GM21390 (cell line): Measurements from ENCODE around the gene PCDHB11.
"Not testable (repeated sequence)": the region's sequence is repeated elsewhere in the genome, so short reads cannot be mapped to it uniquely, and the experiment has no call there.

Experiments
- ATAC-seq: cut with Tn5 transposase; IDR thresholded peaks from one replicate; pipeline ENCODE4 v1.9.1; 2021; ENCODE audit not compliant: unreplicated experiment

PCDHB11 gene

DNA sequence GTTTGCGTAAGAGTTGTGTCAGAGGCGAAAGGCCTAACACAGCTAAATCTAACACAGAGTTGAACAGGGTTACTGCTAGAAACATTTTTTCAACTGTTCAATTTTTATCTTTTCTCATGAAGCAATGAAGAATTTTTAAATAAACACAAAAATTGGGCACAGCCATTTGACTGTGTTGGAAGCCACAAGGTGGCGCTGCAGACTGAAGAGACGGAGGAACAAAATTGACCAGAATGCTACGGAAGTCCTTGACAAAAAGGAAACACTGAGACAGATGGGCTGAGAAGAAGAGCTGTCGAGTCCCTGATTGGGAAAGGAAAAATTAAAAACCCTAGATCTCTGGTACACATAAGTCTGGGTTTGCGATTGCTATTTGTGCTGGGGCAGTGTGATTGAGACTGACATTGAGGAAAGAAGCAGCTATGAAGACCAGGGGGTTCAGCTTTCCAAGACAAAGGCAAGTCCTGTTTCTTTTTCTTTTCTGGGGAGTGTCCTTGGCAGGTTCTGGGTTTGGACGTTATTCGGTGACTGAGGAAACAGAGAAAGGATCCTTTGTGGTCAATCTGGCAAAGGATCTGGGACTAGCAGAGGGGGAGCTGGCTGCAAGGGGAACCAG, 12.4 kb upstream of the PCDHB11 start, which contains the start of gene PCDHB9:
PCDHB9 (plus strand) TSS at position 265 of the 616 bp plus-strand sequence; CDS start at position 423, 158 bp downstream.
- no peak for ATAC-seq

DNA sequence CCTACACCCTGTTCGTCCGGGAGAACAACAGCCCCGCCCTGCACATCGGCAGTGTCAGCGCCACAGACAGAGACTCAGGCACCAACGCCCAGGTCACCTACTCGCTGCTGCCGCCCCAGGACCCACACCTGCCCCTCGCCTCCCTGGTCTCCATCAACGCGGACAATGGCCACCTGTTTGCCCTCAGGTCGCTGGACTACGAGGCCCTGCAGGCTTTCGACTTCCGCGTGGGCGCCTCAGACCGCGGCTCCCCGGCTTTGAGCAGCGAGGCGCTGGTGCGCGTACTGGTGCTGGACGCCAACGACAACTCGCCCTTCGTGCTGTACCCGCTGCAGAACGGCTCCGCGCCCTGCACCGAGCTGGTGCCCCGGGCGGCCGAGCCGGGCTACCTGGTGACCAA, 10.7 kb upstream of the PCDHB11 start:
- not testable (repeated sequence) for ATAC-seq

DNA sequence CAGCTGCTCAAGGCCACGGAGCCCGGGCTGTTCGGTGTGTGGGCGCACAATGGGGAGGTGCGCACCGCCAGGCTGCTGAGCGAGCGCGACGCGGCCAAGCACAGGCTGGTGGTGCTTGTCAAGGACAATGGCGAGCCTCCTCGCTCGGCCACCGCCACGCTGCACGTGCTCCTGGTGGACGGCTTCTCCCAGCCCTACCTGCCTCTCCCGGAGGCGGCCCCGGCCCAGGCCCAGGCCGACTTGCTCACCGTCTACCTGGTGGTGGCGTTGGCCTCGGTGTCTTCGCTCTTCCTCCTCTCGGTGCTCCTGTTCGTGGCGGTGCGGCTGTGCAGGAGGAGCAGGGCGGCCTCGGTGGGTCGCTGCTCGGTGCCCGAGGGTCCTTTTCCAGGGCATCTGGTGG, 10.3 kb upstream of the PCDHB11 start:
- ATAC-seq: not testable (repeated sequence)

DNA sequence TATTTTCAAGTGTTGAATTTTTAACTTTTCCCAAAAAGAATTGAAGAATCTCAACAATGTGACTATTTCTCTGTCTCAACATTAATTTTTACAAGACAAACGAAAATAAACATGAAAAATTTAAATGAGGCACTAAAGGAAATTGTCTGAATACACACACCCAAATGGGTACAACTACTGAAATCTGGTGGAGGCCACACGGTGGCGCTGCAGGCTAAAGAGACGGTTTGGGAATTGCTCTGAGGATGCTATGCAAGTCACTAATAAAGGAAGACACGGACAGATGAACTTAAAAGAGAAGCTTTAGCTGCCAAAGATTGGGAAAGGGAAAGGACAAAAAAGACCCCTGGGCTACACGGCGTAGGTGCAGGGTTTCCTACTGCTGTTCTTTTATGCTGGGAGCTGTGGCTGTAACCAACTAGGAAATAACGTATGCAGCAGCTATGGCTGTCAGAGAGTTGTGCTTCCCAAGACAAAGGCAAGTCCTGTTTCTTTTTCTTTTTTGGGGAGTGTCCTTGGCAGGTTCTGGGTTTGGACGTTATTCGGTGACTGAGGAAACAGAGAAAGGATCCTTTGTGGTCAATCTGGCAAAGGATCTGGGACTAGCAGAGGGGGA, 7.2 kb upstream of the PCDHB11 start, which contains the start of gene PCDHB10:
PCDHB10 (plus strand) TSS at position 244 of the 616 bp plus-strand sequence; CDS start at position 444, 200 bp downstream.
- no peak for ATAC-seq

DNA sequence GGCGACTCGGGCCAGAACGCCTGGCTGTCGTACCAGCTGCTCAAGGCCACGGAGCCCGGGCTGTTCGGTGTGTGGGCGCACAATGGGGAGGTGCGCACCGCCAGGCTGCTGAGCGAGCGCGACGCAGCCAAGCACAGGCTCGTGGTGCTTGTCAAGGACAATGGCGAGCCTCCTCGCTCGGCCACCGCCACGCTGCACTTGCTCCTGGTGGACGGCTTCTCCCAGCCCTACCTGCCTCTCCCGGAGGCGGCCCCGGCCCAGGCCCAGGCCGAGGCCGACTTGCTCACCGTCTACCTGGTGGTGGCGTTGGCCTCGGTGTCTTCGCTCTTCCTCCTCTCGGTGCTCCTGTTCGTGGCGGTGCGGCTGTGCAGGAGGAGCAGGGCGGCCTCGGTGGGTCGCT, 5.1 kb upstream of the PCDHB11 start:
- ATAC-seq: not testable (repeated sequence)

DNA sequence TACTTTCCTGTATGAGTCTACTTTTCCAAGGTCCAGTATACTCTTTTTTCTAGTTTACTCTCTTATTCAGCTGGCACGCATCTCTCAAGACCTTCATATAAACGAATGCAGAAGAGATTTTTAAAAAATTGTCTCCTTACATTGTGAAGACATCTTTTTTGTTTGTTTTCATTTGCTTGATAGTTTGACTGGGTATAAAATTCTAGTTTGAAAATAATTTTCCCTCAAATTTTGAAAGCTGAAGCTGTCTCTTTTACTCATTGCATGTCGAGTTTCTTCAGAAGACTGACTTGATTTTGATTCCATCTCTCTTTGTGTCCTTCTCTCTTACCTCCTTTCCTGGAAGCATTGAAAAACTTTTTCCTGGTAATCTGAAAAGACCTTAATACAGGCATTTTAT, 3.1 kb upstream of the PCDHB11 start:
- ATAC-seq: no peak

DNA sequence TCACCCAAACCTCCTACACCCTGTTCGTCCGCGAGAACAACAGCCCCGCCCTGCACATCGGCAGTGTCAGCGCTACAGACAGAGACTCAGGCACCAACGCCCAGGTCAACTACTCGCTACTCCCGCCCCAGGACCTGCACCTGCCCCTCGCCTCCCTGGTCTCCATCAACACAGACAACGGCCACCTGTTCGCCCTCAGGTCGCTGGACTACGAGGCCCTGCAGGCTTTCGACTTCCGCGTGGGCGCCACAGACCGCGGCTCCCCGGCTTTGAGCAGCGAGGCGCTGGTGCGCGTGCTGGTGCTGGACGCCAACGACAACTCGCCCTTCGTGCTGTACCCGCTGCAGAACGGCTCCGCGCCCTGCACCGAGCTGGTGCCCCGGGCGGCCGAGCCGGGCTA, 1.7 kb downstream of the PCDHB11 start:
- not testable (repeated sequence) for ATAC-seq

DNA sequence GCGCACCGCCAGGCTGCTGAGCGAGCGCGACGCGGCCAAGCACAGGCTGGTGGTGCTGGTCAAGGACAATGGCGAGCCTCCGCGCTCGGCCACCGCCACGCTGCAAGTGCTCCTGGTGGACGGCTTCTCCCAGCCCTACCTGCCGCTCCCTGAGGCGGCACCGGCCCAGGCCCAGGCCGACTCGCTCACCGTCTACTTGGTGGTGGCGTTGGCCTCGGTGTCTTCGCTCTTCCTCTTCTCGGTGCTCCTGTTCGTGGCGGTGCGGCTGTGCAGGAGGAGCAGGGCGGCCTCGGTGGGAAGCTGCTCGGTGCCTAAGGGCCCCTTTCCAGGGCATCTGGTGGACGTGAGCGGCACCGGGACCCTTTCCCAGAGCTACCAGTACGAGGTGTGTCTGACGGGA, 2.2 kb downstream of the PCDHB11 start:
- not testable (repeated sequence) for ATAC-seq

DNA sequence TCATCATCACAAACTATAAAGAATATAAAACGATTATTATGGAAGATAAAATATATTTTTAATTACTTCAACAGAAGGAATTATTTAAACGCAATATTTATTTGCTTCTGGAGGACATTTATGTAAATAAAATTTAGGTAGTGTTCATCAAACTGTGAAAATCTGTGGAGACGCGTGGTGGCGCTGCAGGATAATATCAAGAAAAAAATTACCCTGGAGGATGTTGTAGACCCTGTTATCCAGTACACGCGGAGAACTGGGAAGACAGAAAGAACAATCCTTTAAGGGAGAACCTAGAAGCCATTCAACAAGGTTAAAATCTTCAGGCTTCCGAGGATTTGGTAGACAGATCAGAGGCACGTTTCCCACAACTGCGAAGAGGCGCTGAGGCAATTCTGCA, 9.1 kb downstream of the PCDHB11 start, which contains the start of gene PCDHB12:
PCDHB12 (plus strand) TSS at position 242 of the 400 bp plus-strand sequence. CDS start 189 bp downstream, outside the sequence.
- no peak for ATAC-seq

DNA sequence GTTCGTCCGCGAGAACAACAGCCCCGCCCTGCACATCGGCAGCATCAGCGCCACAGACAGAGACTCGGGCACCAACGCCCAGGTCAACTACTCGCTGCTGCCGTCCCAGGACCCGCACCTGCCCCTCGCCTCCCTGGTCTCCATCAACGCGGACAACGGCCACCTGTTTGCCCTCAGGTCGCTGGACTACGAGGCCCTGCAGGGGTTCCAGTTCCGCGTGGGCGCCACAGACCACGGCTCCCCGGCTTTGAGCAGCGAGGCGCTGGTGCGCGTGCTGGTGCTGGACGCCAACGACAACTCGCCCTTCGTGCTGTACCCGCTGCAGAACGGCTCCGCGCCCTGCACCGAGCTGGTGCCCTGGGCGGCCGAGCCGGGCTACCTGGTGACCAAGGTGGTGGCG, 10.9 kb downstream of the PCDHB11 start:
- not testable (repeated sequence) for ATAC-seq

DNA sequence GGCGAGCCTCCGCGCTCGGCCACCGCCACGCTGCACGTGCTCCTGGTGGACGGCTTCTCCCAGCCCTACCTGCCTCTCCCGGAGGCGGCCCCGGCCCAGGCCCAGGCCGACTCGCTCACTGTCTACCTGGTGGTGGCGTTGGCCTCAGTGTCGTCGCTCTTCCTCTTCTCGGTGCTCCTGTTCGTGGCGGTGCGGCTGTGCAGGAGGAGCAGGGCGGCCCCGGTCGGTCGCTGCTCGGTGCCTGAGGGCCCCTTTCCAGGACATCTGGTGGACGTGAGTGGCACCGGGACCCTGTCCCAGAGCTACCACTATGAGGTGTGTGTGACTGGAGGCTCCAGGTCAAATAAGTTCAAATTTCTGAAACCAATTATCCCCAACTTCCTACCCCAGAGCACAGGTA, 11.4 kb downstream of the PCDHB11 start:
- not testable (repeated sequence) for ATAC-seq

DNA sequence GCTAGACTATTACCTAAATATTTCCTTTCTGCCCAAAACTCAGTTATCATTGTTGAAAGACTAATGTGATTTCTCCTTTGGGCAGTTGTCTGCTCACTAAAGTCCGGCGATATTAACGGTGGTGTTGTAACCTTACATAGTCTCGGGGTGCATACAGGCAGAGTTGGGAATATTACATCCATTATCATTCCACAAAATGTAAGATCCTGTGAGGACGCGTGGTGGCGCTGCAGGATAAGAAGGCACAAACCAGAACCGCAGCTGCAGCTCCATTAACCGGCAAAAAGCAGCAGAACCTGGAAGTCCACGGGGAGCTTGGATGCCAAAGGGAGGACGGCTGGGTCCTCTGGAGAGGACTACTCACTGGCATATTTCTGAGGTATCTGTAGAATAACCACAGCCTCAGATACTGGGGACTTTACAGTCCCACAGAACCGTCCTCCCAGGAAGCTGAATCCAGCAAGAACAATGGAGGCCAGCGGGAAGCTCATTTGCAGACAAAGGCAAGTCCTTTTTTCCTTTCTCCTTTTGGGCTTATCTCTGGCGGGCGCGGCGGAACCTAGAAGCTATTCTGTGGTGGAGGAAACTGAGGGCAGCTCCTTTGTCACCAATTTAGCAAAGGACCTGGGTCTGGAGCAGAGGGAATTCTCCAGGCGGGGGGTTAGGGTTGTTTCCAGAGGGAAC, 14.4 kb downstream of the PCDHB11 start, which contains the start of gene PCDHB13:
PCDHB13 (plus strand) TSS at position 264 of the 684 bp plus-strand sequence; CDS start at position 469, 205 bp downstream.
- not testable (repeated sequence) for ATAC-seq

DNA sequence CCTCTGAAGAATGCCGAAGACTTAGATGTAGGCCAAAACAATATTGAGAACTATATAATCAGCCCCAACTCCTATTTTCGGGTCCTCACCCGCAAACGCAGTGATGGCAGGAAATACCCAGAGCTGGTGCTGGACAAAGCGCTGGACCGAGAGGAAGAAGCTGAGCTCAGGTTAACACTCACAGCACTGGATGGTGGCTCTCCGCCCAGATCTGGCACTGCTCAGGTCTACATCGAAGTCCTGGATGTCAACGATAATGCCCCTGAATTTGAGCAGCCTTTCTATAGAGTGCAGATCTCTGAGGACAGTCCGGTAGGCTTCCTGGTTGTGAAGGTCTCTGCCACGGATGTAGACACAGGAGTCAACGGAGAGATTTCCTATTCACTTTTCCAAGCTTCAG, 15.2 kb downstream of the PCDHB11 start:
- ATAC-seq: not testable (repeated sequence)

DNA sequence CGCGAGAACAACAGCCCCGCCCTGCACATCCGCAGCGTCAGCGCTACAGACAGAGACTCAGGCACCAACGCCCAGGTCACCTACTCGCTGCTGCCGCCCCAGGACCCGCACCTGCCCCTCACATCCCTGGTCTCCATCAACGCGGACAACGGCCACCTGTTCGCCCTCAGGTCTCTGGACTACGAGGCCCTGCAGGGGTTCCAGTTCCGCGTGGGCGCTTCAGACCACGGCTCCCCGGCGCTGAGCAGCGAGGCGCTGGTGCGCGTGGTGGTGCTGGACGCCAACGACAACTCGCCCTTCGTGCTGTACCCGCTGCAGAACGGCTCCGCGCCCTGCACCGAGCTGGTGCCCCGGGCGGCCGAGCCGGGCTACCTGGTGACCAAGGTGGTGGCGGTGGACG, 16.1 kb downstream of the PCDHB11 start:
- not testable (repeated sequence) for ATAC-seq

DNA sequence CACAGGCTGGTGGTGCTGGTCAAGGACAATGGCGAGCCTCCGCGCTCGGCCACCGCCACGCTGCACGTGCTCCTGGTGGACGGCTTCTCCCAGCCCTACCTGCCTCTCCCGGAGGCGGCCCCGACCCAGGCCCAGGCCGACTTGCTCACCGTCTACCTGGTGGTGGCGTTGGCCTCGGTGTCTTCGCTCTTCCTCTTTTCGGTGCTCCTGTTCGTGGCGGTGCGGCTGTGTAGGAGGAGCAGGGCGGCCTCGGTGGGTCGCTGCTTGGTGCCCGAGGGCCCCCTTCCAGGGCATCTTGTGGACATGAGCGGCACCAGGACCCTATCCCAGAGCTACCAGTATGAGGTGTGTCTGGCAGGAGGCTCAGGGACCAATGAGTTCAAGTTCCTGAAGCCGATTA, 16.6 kb downstream of the PCDHB11 start:
- not testable (repeated sequence) for ATAC-seq

DNA sequence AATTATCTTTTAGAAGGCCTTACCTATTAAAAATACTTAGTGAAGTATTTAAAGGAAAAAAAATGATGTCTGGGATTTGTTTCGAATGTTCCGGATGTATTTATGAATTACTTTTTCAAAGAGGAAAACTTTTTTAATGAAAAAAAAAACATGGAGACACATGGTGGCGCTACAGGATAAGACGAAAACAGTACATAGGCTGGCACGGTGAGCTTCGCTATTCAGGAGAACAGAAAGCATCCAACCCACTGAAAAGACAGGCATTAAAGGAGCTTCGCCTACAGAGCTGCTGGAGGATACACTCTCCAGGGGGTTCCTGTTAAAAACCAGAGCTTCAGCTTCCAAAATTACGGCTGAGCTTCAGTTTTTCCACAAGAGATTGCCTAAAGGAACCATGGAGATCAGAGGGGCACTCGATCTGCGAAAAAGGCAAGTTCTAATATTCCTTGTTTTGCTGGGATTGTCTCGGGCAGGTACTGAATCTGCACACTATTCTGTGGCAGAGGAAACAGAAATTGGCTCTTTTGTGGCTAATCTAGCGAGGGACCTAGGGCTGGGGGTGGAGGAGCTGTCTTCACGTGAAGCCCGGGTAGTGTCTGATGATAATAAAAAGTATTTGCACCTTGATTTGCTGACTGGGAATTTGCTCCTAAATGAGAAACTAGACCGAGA, 23.8 kb downstream of the PCDHB11 start, which contains the start of gene PCDHB14:
PCDHB14 (plus strand) TSS at position 232 of the 672 bp plus-strand sequence; CDS start at position 395, 163 bp downstream.
- no peak for ATAC-seq

DNA sequence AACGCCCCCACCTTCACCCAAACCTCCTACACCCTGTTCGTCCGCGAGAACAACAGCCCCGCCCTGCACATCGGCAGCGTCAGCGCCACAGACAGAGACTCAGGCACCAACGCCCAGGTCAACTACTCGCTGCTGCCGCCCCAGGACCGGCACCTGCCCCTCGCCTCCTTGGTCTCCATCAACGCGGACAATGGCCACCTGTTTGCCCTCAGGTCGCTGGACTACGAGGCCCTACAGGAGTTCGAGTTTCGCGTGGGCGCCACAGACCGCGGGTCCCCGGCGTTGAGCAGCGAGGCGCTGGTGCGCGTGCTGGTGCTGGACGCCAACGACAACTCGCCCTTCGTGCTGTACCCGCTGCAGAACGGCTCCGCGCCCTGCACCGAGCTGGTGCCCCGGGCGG, 25.4 kb downstream of the PCDHB11 start:
- ATAC-seq: not testable (repeated sequence)

DNA sequence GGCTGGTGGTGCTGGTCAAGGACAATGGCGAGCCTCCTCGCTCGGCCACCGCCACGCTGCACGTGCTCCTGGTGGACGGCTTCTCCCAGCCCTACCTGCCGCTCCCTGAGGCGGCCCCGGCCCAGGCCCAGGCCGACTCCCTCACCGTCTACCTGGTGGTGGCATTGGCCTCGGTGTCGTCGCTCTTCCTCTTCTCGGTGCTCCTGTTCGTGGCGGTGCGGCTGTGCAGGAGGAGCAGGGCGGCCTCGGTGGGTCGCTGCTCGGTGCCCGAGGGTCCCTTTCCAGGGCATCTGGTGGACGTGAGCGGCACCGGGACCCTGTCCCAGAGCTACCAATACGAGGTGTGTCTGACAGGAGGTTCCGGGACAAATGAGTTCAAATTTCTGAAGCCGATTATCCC, 26.0 kb downstream of the PCDHB11 start:
- not testable (repeated sequence) for ATAC-seq

DNA sequence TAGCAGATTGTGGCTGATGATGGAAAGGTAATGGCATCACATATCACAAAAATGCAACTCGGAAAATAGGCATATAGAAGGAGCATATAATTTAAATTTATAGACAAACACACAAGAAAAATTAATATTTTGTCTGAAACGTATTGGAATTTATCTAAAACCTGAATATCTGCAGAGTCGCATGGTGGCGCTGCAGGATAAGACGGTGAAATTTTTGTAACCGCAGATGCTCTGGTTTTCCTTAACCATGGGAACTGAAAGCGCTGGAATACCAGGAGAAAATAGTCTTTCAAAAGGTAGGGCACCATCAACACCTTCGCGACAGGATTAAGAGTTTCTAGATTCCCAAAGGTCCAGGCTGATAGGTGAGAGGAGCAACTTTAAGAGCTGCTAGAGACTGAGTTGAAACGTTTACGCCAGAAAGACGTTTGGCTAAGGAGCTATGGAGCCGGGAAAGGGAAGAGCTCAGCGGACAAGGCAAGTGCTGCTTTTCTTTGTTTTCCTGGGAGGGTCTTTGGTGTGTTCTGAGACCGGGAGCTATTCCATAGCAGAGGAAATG, 34.8 kb downstream of the PCDHB11 start:
- ATAC-seq: no peak

DNA sequence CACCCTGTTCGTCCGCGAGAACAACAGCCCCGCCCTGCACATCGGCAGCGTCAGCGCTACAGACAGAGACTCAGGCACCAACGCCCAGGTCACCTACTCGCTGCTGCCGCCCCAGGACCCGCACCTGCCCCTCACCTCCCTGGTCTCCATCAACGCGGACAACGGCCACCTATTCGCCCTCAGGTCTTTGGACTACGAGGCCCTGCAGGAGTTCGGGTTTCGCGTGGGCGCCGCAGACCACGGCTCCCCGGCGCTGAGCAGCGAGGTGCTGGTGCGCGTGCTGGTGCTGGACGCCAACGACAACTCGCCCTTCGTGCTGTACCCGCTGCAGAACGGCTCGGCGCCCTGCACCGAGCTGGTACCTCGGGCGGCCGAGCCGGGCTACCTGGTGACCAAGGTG, 36.5 kb downstream of the PCDHB11 start:
- ATAC-seq: not testable (repeated sequence)
